GM20431 (cell line): ENCODE measurements around the gene DDX51.
"Not testable (repeated sequence)": the region's sequence is repeated elsewhere in the genome, so short reads cannot be mapped to it uniquely, and the experiment has no call there.

Source experiments
- in situ Hi-C: fragments of 300-500 bp; cut with MseI, MboI; formaldehyde crosslinking; loops from one replicate; pipeline ENCODE4 v1.15.0; 2020; ENCODE audit warnings: low sequenced_read_pairs; ENCODE audit not compliant: unreplicated experiment

The DDX51 gene

GRCh38 chr12:132156573-132157325 lies 12.6 kb upstream of the DDX51 start:
- in situ Hi-C loops, result no loop called here

- in situ Hi-C loops, result no loop called here
Measured at GRCh38 chr12:132155771-132156572, 11.9 kb upstream of the DDX51 start.

- in situ Hi-C loops, result no loop called here
Measured at GRCh38 chr12:132154941-132155770, 11.0 kb upstream of the DDX51 start.

- in situ Hi-C loops, result no loop called here
Measured at GRCh38 chr12:132154341-132154761, 10.2 kb upstream of the DDX51 start.

GRCh38 chr12:132153501-132154340 lies 9.6 kb upstream of the DDX51 start:
- in situ Hi-C loops, result no loop called here

- in situ Hi-C loops, result no loop called here
Measured at GRCh38 chr12:132152953-132153352, 8.8 kb upstream of the DDX51 start.

- in situ Hi-C loops, result no loop called here
Measured at GRCh38 chr12:132152411-132152821, 8.3 kb upstream of the DDX51 start.

GRCh38 chr12:132151766-132152410 lies 7.8 kb upstream of the DDX51 start:
- in situ Hi-C loops, result no loop called here

- in situ Hi-C loops, result no loop called here
Measured at GRCh38 chr12:132151145-132151765, 7.1 kb upstream of the DDX51 start.

- in situ Hi-C loops, result no loop called here
Measured at GRCh38 chr12:132150780-132151144, 6.6 kb upstream of the DDX51 start.

GRCh38 chr12:132149526-132149925 lies 5.4 kb upstream of the DDX51 start:
- in situ Hi-C loops, result not testable (repeated sequence)

- in situ Hi-C loops, result no loop called here
Measured at GRCh38 chr12:132148368-132149045, 4.4 kb upstream of the DDX51 start.

GRCh38 chr12:132147423-132148367 lies 3.6 kb upstream of the DDX51 start:
- in situ Hi-C loops, result no loop called here

- in situ Hi-C loops, result no loop called here
Measured at GRCh38 chr12:132146772-132147422, 2.8 kb upstream of the DDX51 start.

GRCh38 chr12:132146098-132146497 lies 2.0 kb upstream of the DDX51 start:
- in situ Hi-C loops, result no loop called here

- in situ Hi-C loops, result no loop called here
Measured at GRCh38 chr12:132145334-132145733, 1.2 kb upstream of the DDX51 start.

GRCh38 chr12:132144810-132145168 lies 670 bp upstream of the DDX51 start:
- in situ Hi-C loops, result no loop called here
